Measurements from ENCODE around the gene ESR2. TPM values are rescaled to one million over a fixed set of nuclear protein-coding genes. Genes with fewer than 3 reads are reported as not detected.

Gene ESR2
- total RNA-seq, 1 experiment from 2014 or later: 0.47 TPM

- Mint-ChIP-seq H3K36me3 (ENCODE audit: insufficient read depth, unreplicated experiment) (peaks cover 84% of the 10 kb centered on the region), H3K4me3 (ENCODE audit: unreplicated experiment) (no peak overlapping the region), H3K27me3 (ENCODE audit: insufficient read depth, unreplicated experiment) (no peaks in the 10 kb centered on the region), H3K9me3 (ENCODE audit: unreplicated experiment) (no peaks in the 10 kb centered on the region), H3K27ac (ENCODE audit: low read depth, unreplicated experiment) (no peak overlapping the region), H3K4me1 (ENCODE audit: insufficient read depth, unreplicated experiment) (no peaks in the 10 kb centered on the region)
- no peak for DNase-seq (ENCODE audit: unreplicated experiment)
- ChIA-PET CTCF (interaction anchor here (0.8 to 1.1 kb wide), 4 partner anchors 10 to 399 kb away, joined by 3 to 5 read pairs (median 3); no protein-coding TSS in a partner anchor), POLR2A (interaction anchor here (0.6 kb wide), 1 partner anchor 1110 kb away, joined by 3 read pairs; no protein-coding TSS in a partner anchor)
- BruUV-seq (replicated peaks): no TSS peak
- intact Hi-C loops (cut with micrococcal nuclease): no loop called here
- TF ChIP-seq CTCF (IDR thresholded peaks at IDR 0.05; ENCODE audit: unreplicated experiment): no peak
These were observed 119.0 kb downstream of the ESR2 start for GRCh38 chr14:64174922-64175782.

GRCh38 chr14:64170181-64170580 lies 124.0 kb downstream of the ESR2 start:
- Mint-ChIP-seq H3K4me1 (ENCODE audit: insufficient read depth, unreplicated experiment) (no peaks in the 10 kb centered on the region), H3K36me3 (ENCODE audit: insufficient read depth, unreplicated experiment) (peaks cover 89% of the 10 kb centered on the region), H3K27me3 (ENCODE audit: insufficient read depth, unreplicated experiment) (no peaks in the 10 kb centered on the region), H3K27ac (ENCODE audit: low read depth, unreplicated experiment) (no peak overlapping the region), H3K4me3 (ENCODE audit: unreplicated experiment) (no peak overlapping the region), H3K9me3 (ENCODE audit: unreplicated experiment) (no peaks in the 10 kb centered on the region)
- CTCF ChIA-PET: no interaction called here
- BruUV-seq (replicated peaks): no TSS peak
- no peak for DNase-seq (ENCODE audit: unreplicated experiment)
- intact Hi-C loops (cut with micrococcal nuclease): no loop called here
- no peak for TF ChIP-seq CTCF (IDR thresholded peaks at IDR 0.05; ENCODE audit: unreplicated experiment)
- POLR2A ChIA-PET: no interaction called here

- no peak for DNase-seq (ENCODE audit: unreplicated experiment)
- no peak for TF ChIP-seq CTCF (IDR thresholded peaks at IDR 0.05; ENCODE audit: unreplicated experiment)
- H3K27ac Mint-ChIP-seq (ENCODE audit: low read depth, unreplicated experiment): no peak overlapping the region
- CTCF ChIA-PET: interaction anchor here (0.6 kb wide), 1 partner anchor 183 kb away, joined by 4 read pairs; no protein-coding TSS in a partner anchor
- intact Hi-C loops (cut with micrococcal nuclease): no loop called here
- no peaks in the 10 kb centered on the region for H3K9me3 Mint-ChIP-seq (ENCODE audit: unreplicated experiment)
- POLR2A ChIA-PET: interaction anchor here (0.7 kb wide), 1 partner anchor 351 kb away, joined by 3 read pairs; no protein-coding TSS in a partner anchor
- H3K27me3 Mint-ChIP-seq (ENCODE audit: insufficient read depth, unreplicated experiment): no peaks in the 10 kb centered on the region
- peaks cover 89% of the 10 kb centered on the region for H3K36me3 Mint-ChIP-seq (ENCODE audit: insufficient read depth, unreplicated experiment)
- H3K4me1 Mint-ChIP-seq (ENCODE audit: insufficient read depth, unreplicated experiment): peaks cover 5% of the 10 kb centered on the region
- no TSS peak for BruUV-seq (replicated peaks)
- H3K4me3 Mint-ChIP-seq (ENCODE audit: unreplicated experiment): no peak overlapping the region
These were observed 134.6 kb downstream of the ESR2 start for GRCh38 chr14:64159588-64159987.

- DNase-seq (ENCODE audit: unreplicated experiment): no peak
- ChIA-PET CTCF (no interaction called here), POLR2A (no interaction called here)
- no peak overlapping the region for H3K27ac Mint-ChIP-seq (ENCODE audit: low read depth, unreplicated experiment)
- intact Hi-C loops (cut with micrococcal nuclease): no loop called here
- H3K4me3 Mint-ChIP-seq (ENCODE audit: unreplicated experiment): no peak overlapping the region
- no peaks in the 10 kb centered on the region for H3K9me3 Mint-ChIP-seq (ENCODE audit: unreplicated experiment)
- H3K36me3 Mint-ChIP-seq (ENCODE audit: insufficient read depth, unreplicated experiment): peaks cover 92% of the 10 kb centered on the region
- no TSS peak for BruUV-seq (replicated peaks)
- H3K4me1 Mint-ChIP-seq (ENCODE audit: insufficient read depth, unreplicated experiment): peaks cover 5% of the 10 kb centered on the region
- no peaks in the 10 kb centered on the region for H3K27me3 Mint-ChIP-seq (ENCODE audit: insufficient read depth, unreplicated experiment)
- TF ChIP-seq CTCF (IDR thresholded peaks at IDR 0.05; ENCODE audit: unreplicated experiment): no peak
These were observed 135.6 kb downstream of the ESR2 start for GRCh38 chr14:64158608-64159007.
